ENCODE data around the gene PHLDA2.

PHLDA2 gene

DNA sequence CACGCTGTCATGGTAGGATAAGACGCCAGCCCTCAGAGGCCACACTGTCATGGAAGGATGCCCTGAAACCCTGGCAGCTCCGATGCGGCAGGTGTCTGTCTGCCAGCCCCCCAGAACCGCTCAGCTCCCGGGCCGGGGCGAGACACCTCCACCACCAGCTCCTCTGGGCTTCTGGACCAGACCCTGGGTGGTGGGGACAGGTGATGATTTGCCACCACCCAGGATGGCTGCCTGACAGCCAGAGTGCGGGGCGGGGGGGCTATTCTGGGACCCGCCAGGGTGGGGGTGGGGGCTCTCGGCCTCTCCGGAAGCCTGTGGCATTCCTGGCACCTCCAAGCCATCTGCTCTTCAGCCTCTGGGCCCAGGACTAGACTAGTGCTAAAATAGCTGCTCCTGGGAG, 9.4 kb downstream of the PHLDA2 start:
- no peak overlapping the region for H3K18ac ChIP-seq (ENCODE audit: low read length)
- H3K9ac ChIP-seq (ENCODE audit: low read length), result no peak overlapping the region
- H2BK5ac ChIP-seq (ENCODE audit: low read depth, low read length, poor library complexity), result no peak overlapping the region
- no peak overlapping the region for H3K14ac ChIP-seq (ENCODE audit: low read length)
- H4K91ac ChIP-seq (ENCODE audit: low read depth, low read length), result no peak overlapping the region
- no peak overlapping the region for H3K4me2 ChIP-seq (ENCODE audit: low read length)
- no peak overlapping the region for H4K8ac ChIP-seq (ENCODE audit: low read depth, low read length)
- no peaks in the 10 kb centered on the region for H3K79me2 ChIP-seq (ENCODE audit: control insufficient read depth, insufficient read depth, low read length, poor library complexity)
- H3K27ac ChIP-seq (ENCODE audit: low read depth, low read length), result no peak overlapping the region
- no peak overlapping the region for H2BK12ac ChIP-seq (ENCODE audit: low read length)
- no peak overlapping the region for H2AFZ ChIP-seq (ENCODE audit: insufficient read depth, low read length, poor library complexity)
- H3K27me3 ChIP-seq (ENCODE audit: insufficient read depth, low read length), result no peaks in the 10 kb centered on the region
- H3K9me3 ChIP-seq (ENCODE audit: insufficient read depth, low read depth, low read length), result peaks cover 1% of the 10 kb centered on the region
- no peak for DNase-seq
- H3K36me3 ChIP-seq (ENCODE audit: control insufficient read depth in 1 of 2, insufficient read depth in 2 of 2, low read length in 2 of 2), result no peaks in the 10 kb centered on the region
- no peaks in the 10 kb centered on the region for H3K79me1 ChIP-seq (ENCODE audit: low read length)
- H2BK120ac ChIP-seq (ENCODE audit: insufficient read depth, low read length, poor library complexity), result no peak overlapping the region
- no peak overlapping the region for H3K4ac ChIP-seq (ENCODE audit: low read depth, low read length)
- no peak overlapping the region for H3K23ac ChIP-seq (ENCODE audit: low read length)
- no peak overlapping the region for H3K4me3 ChIP-seq (ENCODE audit: low read depth, low read length)
- H3K4me1 ChIP-seq (ENCODE audit: control insufficient read depth in 1 of 2, insufficient read depth in 2 of 2, low read length in 2 of 2), result no peaks in the 10 kb centered on the region
- no peak overlapping the region for H4K12ac ChIP-seq (ENCODE audit: low read depth, low read length)
- no CpG with 5 or more reads among the region's 13 CpGs for WGBS (ENCODE audit: extremely low coverage, insufficient coverage, insufficient read length)
- H2AK5ac ChIP-seq (ENCODE audit: low read length), result no peak overlapping the region

DNA sequence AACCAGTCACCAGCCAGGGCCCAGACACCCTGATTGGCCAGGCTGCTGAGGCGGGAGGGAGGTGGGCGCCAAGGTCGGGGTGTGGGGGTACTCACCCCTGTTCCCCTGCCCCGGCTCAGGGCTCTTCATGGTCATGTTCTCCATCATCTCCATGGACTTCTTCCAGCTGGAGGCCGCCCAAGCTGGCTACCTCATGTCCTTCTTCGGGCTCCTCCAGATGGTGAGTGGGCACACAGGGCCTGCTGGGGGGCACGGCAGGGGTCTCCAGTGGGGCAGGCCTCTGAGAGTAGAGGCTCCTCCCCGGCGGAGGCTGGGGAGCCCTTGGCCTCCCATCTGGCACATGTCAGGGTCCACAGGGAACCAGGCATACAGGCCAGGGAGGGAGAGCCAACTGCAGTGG, 10.0 kb downstream of the PHLDA2 start:
- Histone ChIP-seq H4K91ac (ENCODE audit: low read depth, low read length) (no peak overlapping the region), H3K27me3 (ENCODE audit: insufficient read depth, low read length) (no peaks in the 10 kb centered on the region), H3K18ac (ENCODE audit: low read length) (no peak overlapping the region), H3K4ac (ENCODE audit: low read depth, low read length) (no peak overlapping the region), H3K27ac (ENCODE audit: low read depth, low read length) (no peak overlapping the region), H3K4me1 (ENCODE audit: control insufficient read depth in 1 of 2, insufficient read depth in 2 of 2, low read length in 2 of 2) (no peaks in the 10 kb centered on the region), H2AK5ac (ENCODE audit: low read length) (no peak overlapping the region), H4K8ac (ENCODE audit: low read depth, low read length) (no peak overlapping the region), H3K9ac (ENCODE audit: low read length) (no peak overlapping the region), H4K12ac (ENCODE audit: low read depth, low read length) (no peak overlapping the region), H3K79me1 (ENCODE audit: low read length) (no peaks in the 10 kb centered on the region), H2BK5ac (ENCODE audit: low read depth, low read length, poor library complexity) (no peak overlapping the region), H3K4me3 (ENCODE audit: low read depth, low read length) (no peak overlapping the region), H2BK12ac (ENCODE audit: low read length) (no peak overlapping the region), H2AFZ (ENCODE audit: insufficient read depth, low read length, poor library complexity) (no peak overlapping the region), H2BK120ac (ENCODE audit: insufficient read depth, low read length, poor library complexity) (no peak overlapping the region), H3K79me2 (ENCODE audit: control insufficient read depth, insufficient read depth, low read length, poor library complexity) (no peaks in the 10 kb centered on the region), H3K14ac (ENCODE audit: low read length) (no peak overlapping the region), H3K36me3 (ENCODE audit: control insufficient read depth in 1 of 2, insufficient read depth in 2 of 2, low read length in 2 of 2) (no peaks in the 10 kb centered on the region), H3K9me3 (ENCODE audit: insufficient read depth, low read depth, low read length) (peaks cover 1% of the 10 kb centered on the region), H3K23ac (ENCODE audit: low read length) (no peak overlapping the region), H3K4me2 (ENCODE audit: low read length) (no peak overlapping the region)
- no CpG with 5 or more reads among the region's 9 CpGs for WGBS (ENCODE audit: extremely low coverage, insufficient coverage, insufficient read length)
- DNase-seq, result no peak

DNA sequence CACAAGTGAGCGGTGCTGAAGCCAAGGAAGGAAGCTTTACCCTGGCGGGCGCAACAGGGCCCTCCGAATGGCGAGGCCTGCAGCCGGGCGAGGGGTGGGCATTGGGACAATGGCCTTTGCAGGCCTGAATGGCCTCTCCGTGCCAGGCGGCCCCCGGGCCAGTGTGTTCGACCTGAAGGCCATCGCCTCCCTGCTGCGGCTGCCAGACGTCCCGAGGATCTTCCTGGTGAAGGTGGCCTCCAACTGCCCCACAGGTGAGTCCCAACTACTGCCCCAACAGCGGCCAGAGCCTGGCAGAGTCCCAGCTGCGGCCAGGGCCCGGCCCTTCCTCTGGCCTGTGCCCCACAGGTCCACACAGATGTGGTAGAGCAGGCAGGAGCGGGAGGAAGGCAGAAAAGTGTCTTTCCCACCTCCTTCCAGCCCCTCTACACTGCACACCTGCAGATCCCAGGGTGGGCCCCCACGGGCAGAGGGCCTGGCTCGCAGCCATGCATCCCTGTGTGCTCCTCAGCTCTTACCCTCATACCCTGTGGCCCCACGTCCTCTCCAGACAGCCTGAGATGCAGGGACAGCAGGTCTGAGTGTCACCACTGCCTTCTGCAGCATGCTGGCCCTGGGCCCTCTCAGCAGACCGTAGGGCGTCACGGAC, 11.3 kb downstream of the PHLDA2 start:
- DNase-seq, result no peak
- Histone ChIP-seq H4K91ac (ENCODE audit: low read depth, low read length) (no peak overlapping the region), H3K4me2 (ENCODE audit: low read length) (no peak overlapping the region), H3K18ac (ENCODE audit: low read length) (no peak overlapping the region), H3K14ac (ENCODE audit: low read length) (no peak overlapping the region), H3K9ac (ENCODE audit: low read length) (no peak overlapping the region), H3K4me3 (ENCODE audit: low read depth, low read length) (no peak overlapping the region), H2BK120ac (ENCODE audit: insufficient read depth, low read length, poor library complexity) (no peak overlapping the region), H4K8ac (ENCODE audit: low read depth, low read length) (no peak overlapping the region), H4K12ac (ENCODE audit: low read depth, low read length) (no peak overlapping the region), H3K79me2 (ENCODE audit: control insufficient read depth, insufficient read depth, low read length, poor library complexity) (no peaks in the 10 kb centered on the region), H3K4ac (ENCODE audit: low read depth, low read length) (no peak overlapping the region), H3K27ac (ENCODE audit: low read depth, low read length) (no peak overlapping the region), H3K23ac (ENCODE audit: low read length) (no peak overlapping the region), H2AK5ac (ENCODE audit: low read length) (no peak overlapping the region), H3K36me3 (ENCODE audit: control insufficient read depth in 1 of 2, insufficient read depth in 2 of 2, low read length in 2 of 2) (no peaks in the 10 kb centered on the region), H3K9me3 (ENCODE audit: insufficient read depth, low read depth, low read length) (peaks cover 1% of the 10 kb centered on the region), H3K27me3 (ENCODE audit: insufficient read depth, low read length) (no peaks in the 10 kb centered on the region), H2BK5ac (ENCODE audit: low read depth, low read length, poor library complexity) (no peak overlapping the region), H3K79me1 (ENCODE audit: low read length) (no peaks in the 10 kb centered on the region), H2BK12ac (ENCODE audit: low read length) (no peak overlapping the region), H2AFZ (ENCODE audit: insufficient read depth, low read length, poor library complexity) (no peak overlapping the region), H3K4me1 (ENCODE audit: control insufficient read depth in 1 of 2, insufficient read depth in 2 of 2, low read length in 2 of 2) (peaks cover 3 to 6% of the 10 kb centered on the region in 2 experiments)
- no CpG with 5 or more reads among the region's 25 CpGs for WGBS (ENCODE audit: extremely low coverage, insufficient coverage, insufficient read length)

DNA sequence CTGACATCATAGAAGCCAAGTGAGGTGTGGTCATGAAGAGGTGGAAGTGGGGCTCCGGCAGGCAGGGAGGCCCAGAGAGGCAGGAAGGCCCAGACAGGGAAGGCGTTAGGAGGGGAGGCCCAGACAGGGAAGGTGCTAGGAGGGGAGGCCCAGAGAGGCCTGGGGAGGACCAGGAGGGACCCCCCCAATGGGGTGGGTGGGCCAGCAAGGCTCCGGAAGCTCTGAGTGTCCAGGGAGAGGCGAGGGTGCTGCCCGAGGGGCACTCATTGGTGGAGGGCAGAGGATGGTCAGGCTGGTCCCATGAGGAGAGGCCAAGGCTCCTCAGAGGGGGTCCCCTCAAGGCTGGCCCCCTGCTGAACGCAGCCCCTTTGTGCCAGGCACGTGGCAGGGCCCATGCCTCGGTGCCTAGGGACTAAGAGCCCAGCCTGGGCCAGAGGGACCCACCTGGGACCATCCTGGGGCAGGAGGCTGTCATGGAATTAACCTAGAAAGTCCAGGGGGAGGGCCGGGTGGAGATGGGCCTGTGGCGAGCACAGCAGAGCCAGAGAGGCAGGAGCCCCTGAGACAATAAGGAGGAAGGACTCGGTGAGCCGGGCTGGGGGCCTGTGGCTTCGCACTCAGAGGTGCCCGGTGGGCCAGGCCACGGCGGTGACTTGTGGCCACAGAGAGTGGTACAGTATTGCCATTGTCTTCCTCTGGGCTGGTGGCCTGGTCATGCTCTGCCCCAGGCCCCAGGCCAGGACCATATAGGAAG, 12.2 kb downstream of the PHLDA2 start:
- WGBS (ENCODE audit: extremely low coverage, insufficient coverage, insufficient read length), result no CpG with 5 or more reads among the region's 16 CpGs
- Histone ChIP-seq H3K14ac (ENCODE audit: low read length) (no peak overlapping the region), H2BK5ac (ENCODE audit: low read depth, low read length, poor library complexity) (no peak overlapping the region), H3K36me3 (ENCODE audit: control insufficient read depth in 1 of 2, insufficient read depth in 2 of 2, low read length in 2 of 2) (no peaks in the 10 kb centered on the region), H2AK5ac (ENCODE audit: low read length) (no peak overlapping the region), H4K12ac (ENCODE audit: low read depth, low read length) (no peak overlapping the region), H3K9me3 (ENCODE audit: insufficient read depth, low read depth, low read length) (peaks cover 1% of the 10 kb centered on the region), H3K79me1 (ENCODE audit: low read length) (peaks cover 3% of the 10 kb centered on the region), H3K9ac (ENCODE audit: low read length) (no peak overlapping the region), H2AFZ (ENCODE audit: insufficient read depth, low read length, poor library complexity) (no peak overlapping the region), H3K79me2 (ENCODE audit: control insufficient read depth, insufficient read depth, low read length, poor library complexity) (no peaks in the 10 kb centered on the region), H3K27me3 (ENCODE audit: insufficient read depth, low read length) (no peaks in the 10 kb centered on the region), H4K91ac (ENCODE audit: low read depth, low read length) (no peak overlapping the region), H3K18ac (ENCODE audit: low read length) (no peak overlapping the region), H2BK12ac (ENCODE audit: low read length) (no peak overlapping the region), H3K4me1 (ENCODE audit: control insufficient read depth in 1 of 2, insufficient read depth in 2 of 2, low read length in 2 of 2) (peaks cover 12 to 15% of the 10 kb centered on the region in 2 experiments), H3K4ac (ENCODE audit: low read depth, low read length) (no peak overlapping the region), H3K23ac (ENCODE audit: low read length) (no peak overlapping the region), H3K27ac (ENCODE audit: low read depth, low read length) (no peak overlapping the region), H4K8ac (ENCODE audit: low read depth, low read length) (no peak overlapping the region), H3K4me3 (ENCODE audit: low read depth, low read length) (no peak overlapping the region), H2BK120ac (ENCODE audit: insufficient read depth, low read length, poor library complexity) (no peak overlapping the region), H3K4me2 (ENCODE audit: low read length) (no peak overlapping the region)
- no peak for DNase-seq
